ENCODE measurements around the gene SCYGR6.

The SCYGR6 gene

GRCh38 chr2:227713291-227713690 is 11.3 kb downstream of the SCYGR6 start:
- DNase-seq (ENCODE audit: low spot score): no peak

GRCh38 chr2:227710986-227711385 is 13.6 kb downstream of the SCYGR6 start:
- DNase-seq (ENCODE audit: low spot score): no peak

- DNase-seq (ENCODE audit: low spot score): no peak
Measured at GRCh38 chr2:227707390-227707789, 17.2 kb downstream of the SCYGR6 start.

GRCh38 chr2:227706859-227707258 is 17.7 kb downstream of the SCYGR6 start:
- DNase-seq (ENCODE audit: low spot score): no peak

- DNase-seq (ENCODE audit: low spot score): no peak
Measured at GRCh38 chr2:227703961-227704360, 20.6 kb downstream of the SCYGR6 start.

- no peak for DNase-seq (ENCODE audit: low spot score)
Measured at GRCh38 chr2:227703280-227703732, 21.3 kb downstream of the SCYGR6 start.

GRCh38 chr2:227701556-227701955 is 23.0 kb downstream of the SCYGR6 start:
- no peak for DNase-seq (ENCODE audit: low spot score)

- DNase-seq (ENCODE audit: low spot score): no peak
Measured at GRCh38 chr2:227696990-227697679, 27.4 kb downstream of the SCYGR6 start.

- DNase-seq (ENCODE audit: low spot score): no peak
Measured at GRCh38 chr2:227687189-227687588, 37.4 kb downstream of the SCYGR6 start.

- no peak for DNase-seq (ENCODE audit: low spot score)
Measured at GRCh38 chr2:227684258-227684657, 40.3 kb downstream of the SCYGR6 start.

- DNase-seq (ENCODE audit: low spot score): no peak
Measured at GRCh38 chr2:227677928-227678327, 46.6 kb downstream of the SCYGR6 start.

- DNase-seq (ENCODE audit: low spot score): no peak
Measured at GRCh38 chr2:227674485-227674884, 50.1 kb downstream of the SCYGR6 start.
